ENCODE measurements around the gene JARID2. TPM values are rescaled to one million over a fixed set of nuclear protein-coding genes. Genes with fewer than 3 reads are reported as not detected.

Gene JARID2
- polyA plus RNA-seq, 1 of the 3 experiments (the other 2 are of a cell fraction) = 3.4 TPM

DNA sequence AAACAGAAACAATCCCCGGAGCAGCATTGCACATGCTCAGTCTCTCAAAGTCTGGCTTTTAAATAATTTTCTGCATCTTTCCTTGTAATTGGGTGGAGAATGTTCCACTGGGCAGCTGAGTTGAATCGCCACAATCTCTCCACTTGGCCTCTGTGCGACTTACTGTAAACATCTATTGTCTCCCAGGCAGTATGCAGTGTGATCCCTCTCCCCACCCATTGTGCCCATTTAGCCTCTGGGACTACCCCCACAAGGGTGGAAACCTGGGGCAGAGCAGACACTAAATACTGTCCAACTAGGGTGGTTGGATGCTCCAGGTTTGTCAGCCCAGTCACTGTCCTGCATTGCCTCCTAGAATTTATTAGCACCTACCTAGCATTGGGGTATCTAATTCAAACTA lies 96.2 kb downstream of the JARID2 start:
- ChIA-PET POLR2A (no interaction called here), CTCF (interaction anchor here (0.9 to 1.6 kb wide), 2 partner anchors 15 to 48 kb away, joined by 3 to 5 read pairs; no protein-coding TSS in a partner anchor)
- H3K4me3 ChIP-seq (ENCODE audit: low read depth in 2 of 2, low read length in 1 of 2) = no peak overlapping the region
- H3K9me2 ChIP-seq = no peaks in the 10 kb centered on the region
- no peak overlapping the region for H2AFZ ChIP-seq (ENCODE audit: low read depth)
- TF ChIP-seq TEAD4 (IDR thresholded peaks at IDR 0.05; ENCODE audit: borderline replicate concordance, insufficient read depth) = no peak
- TF ChIP-seq ELF1 (IDR thresholded peaks at IDR 0.05) = no peak
- TF ChIP-seq MEF2A (IDR thresholded peaks at IDR 0.05; ENCODE audit: borderline replicate concordance, low read depth) = no peak
- no peak for TF ChIP-seq NRF1 (IDR thresholded peaks at IDR 0.05; ENCODE audit: low read depth, low read length)
- no peak for TF ChIP-seq JUND (IDR thresholded peaks at IDR 0.05)
- no peak for TF ChIP-seq CTCF (IDR thresholded peaks at IDR 0.05)
- TF ChIP-seq TAF1 (IDR thresholded peaks at IDR 0.05; ENCODE audit: borderline replicate concordance, low read depth, low read length) = no peak
- no peak for TF ChIP-seq TCF12 (IDR thresholded peaks at IDR 0.05)
- TF ChIP-seq MXI1 (IDR thresholded peaks at IDR 0.05; ENCODE audit: low read depth, low read length) = no peak
- TF ChIP-seq ZBTB33 (IDR thresholded peaks at IDR 0.05; ENCODE audit: borderline replicate concordance, low read depth) = no peak
- TF ChIP-seq, protein P1, sequence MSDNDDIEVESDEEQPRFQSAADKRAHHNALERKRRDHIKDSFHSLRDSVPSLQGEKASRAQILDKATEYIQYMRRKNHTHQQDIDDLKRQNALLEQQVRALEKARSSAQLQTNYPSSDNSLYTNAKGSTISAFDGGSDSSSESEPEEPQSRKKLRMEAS (IDR thresholded peaks at IDR 0.05; ENCODE audit: low read depth) = no peak
- no peak for TF ChIP-seq SMC3 (IDR thresholded peaks at IDR 0.05; ENCODE audit: low read depth, low read length)
- no peak for TF ChIP-seq NFIC (IDR thresholded peaks at IDR 0.05; ENCODE audit: borderline replicate concordance)
- no peak for TF ChIP-seq RAD21 (IDR thresholded peaks at IDR 0.05; ENCODE audit: low read length)
- no peak overlapping the region for H3K4me2 ChIP-seq
- peaks cover 19% of the 10 kb centered on the region for H3K79me2 ChIP-seq (ENCODE audit: insufficient read depth)
- H3K27me3 ChIP-seq (ENCODE audit: insufficient read depth) = no peaks in the 10 kb centered on the region
- no peak for DNase-seq
- no peak overlapping the region for H3K9ac ChIP-seq
- H4K20me1 ChIP-seq (ENCODE audit: insufficient read depth) = peaks cover 5% of the 10 kb centered on the region; the same call in 1 of the 2 replicates
- peaks cover 4% of the 10 kb centered on the region for H3F3A ChIP-seq (replicated peaks; ENCODE audit: insufficient read depth)
- peaks cover 36 to 43% of the 10 kb centered on the region in 2 experiments; a peak in 3 of 4 replicates for H3K4me1 ChIP-seq (ENCODE audit: control insufficient read depth in 1 of 2, insufficient read depth in 2 of 2, low read depth in 1 of 2, low read length in 1 of 2)
- H3K27ac ChIP-seq (ENCODE audit: low read depth in 2 of 2, low read length in 1 of 2) = no peak overlapping the region
- no peaks in the 10 kb centered on the region for H3K36me3 ChIP-seq (replicated peaks in 1 of 2; ENCODE audit: control insufficient read depth in 1 of 2, insufficient read depth in 2 of 2, low read length in 1 of 2)
- H3K9me3 ChIP-seq = no peaks in the 10 kb centered on the region
- WGBS (ENCODE audit: low lambda C conversion rate) = 95% methylated on average over 3 of the region's 3 CpGs

Data from SK-N-SH (cell line).